Kidney (tissue), 14 donors: ENCODE measurements around the gene TAS1R1. TPM values are rescaled to one million over a fixed set of nuclear protein-coding genes. Genes with fewer than 3 reads are reported as not detected.

Experiments
- DNase-seq, 5 donors: peaks; one replicate each; pipeline ENCODE4 v3.0.0-alpha.2; 2013 to 2020
- FAIRE-seq: peaks from 2 replicates; lab custom pipeline; 2012; peaks lifted over from hg19 to GRCh38; lab: Jason Lieb, UNC
- H3K27ac ChIP-seq, 2 donors: one replicate each; pipeline ENCODE4 v1.7.0; 2013; ENCODE audit warnings: low read depth in 2 of 2, low read length in 2 of 2, inconsistent platforms in 1 of 2
- H3K27me3 ChIP-seq: one replicate; pipeline ENCODE4 v1.7.1; 2013; ENCODE audit warnings: low read length, inconsistent platforms; ENCODE audit not compliant: control insufficient read depth, insufficient read depth
- H3K36me3 ChIP-seq, 3 donors: one replicate each; pipeline versions ENCODE4 v1.7.0 to v1.7.1; 2013; ENCODE audit warnings: low read length in 3 of 3, control low read depth in 1 of 3, inconsistent platforms in 1 of 3; ENCODE audit not compliant: insufficient read depth in 3 of 3, control insufficient read depth in 2 of 3
- H3K4me1 ChIP-seq, 3 donors: one replicate each; pipeline versions ENCODE4 v1.7.0 to v1.7.1; 2013; ENCODE audit warnings: low read length in 3 of 3, inconsistent platforms in 1 of 3, low read depth in 1 of 3; ENCODE audit not compliant: control insufficient read depth in 2 of 3, insufficient read depth in 2 of 3
- H3K4me3 ChIP-seq, 3 donors: one replicate each; pipeline versions ENCODE4 v1.7.0 to v1.8.1; 2013; ENCODE audit warnings: low read length in 3 of 3, control low read depth in 1 of 3, inconsistent platforms in 1 of 3
- H3K9ac ChIP-seq, 3 donors: one replicate each; pipeline versions ENCODE4 v1.7.0 to v1.7.1; 2013; ENCODE audit warnings: low read length in 3 of 3, control low read depth in 1 of 3, inconsistent platforms in 1 of 3
- H3K9me3 ChIP-seq, 3 donors: one replicate each; pipeline versions ENCODE4 v1.7.0 to v1.7.1; 2013; ENCODE audit warnings: low read length in 3 of 3, control low read depth in 1 of 3, inconsistent platforms in 1 of 3; ENCODE audit not compliant: control insufficient read depth in 2 of 3, insufficient read depth in 1 of 3
- CTCF ChIP-seq: IDR thresholded peaks from 3 replicates; pipeline ENCODE4 v1.5.1; 2012; ENCODE audit warnings: mild to moderate bottlenecking, moderate library complexity, borderline replicate concordance; ENCODE audit not compliant: insufficient read depth; ENCODE audit errors: extremely low read depth
- intact Hi-C: fragments of 100-400 bp; cut with DNase I; formaldehyde crosslinking; loops from one replicate; pipeline ENCODE4 v1.11.1; 2022
- polyA plus RNA-seq: library from polyadenylated mRNA; stranded (reverse); fragments of 350-450 nt; fragmentation: Illumina TruSeq; extraction: RNeasy Lipid Tissue Mini Kit (QIAGEN cat#74804); gene quantifications from one replicate; pipeline ENCODE4 v1.2.3, GENCODE V29; 2014; ENCODE audit warnings: low read depth, low replicate concordance; ENCODE audit not compliant: insufficient read depth
- total RNA-seq: library from RNA; stranded (reverse); fragmentation: NEBNext Ultra II Directional; extraction: Animal tissue kit (Norgen Biotek cat#: 25700); gene quantifications from one replicate; pipeline ENCODE4 v1.2.1, GENCODE V29; 2021
- donor health status: control.
- donor health status: control.
- donor health status: control.
- donor health status: control.
- donor health status: control.
- donor health status: DM: yes; HTN: yes; CAD: no.
- donor health status: Normal renal cell carcinoma (clear cell type).

The TAS1R1 gene
- total and polyA plus RNA-seq, 2 donors from 2014 or later, result not detected

GRCh38 chr1:6600410-6601048 is 45.4 kb downstream of the TAS1R1 start:
- Histone ChIP-seq H3K4me3 (peak overlapping the region; percentile 60 to 99 (median 95)), H3K27ac (peak overlapping the region; percentile 98 to 99), H3K36me3 (peaks cover 0 to 27% (median 17%) of the 10 kb centered on the region in 3 donors), H3K9ac (peak overlapping the region; percentile 21 to 93 (median 66)), H3K4me1 (peaks cover 5 to 47% (median 35%) of the 10 kb centered on the region in 3 donors), H3K27me3 (no peaks in the 10 kb centered on the region), H3K9me3 (no peaks in the 10 kb centered on the region)
- intact Hi-C loops, result no loop called here
- no peak for TF ChIP-seq CTCF
- FAIRE-seq (no peak), DNase-seq (peak in 2 of 5 donors; percentile 29 to 65)

GRCh38 chr1:6601049-6601922 is 46.2 kb downstream of the TAS1R1 start:
- Histone ChIP-seq H3K9me3 (no peaks in the 10 kb centered on the region), H3K27me3 (no peaks in the 10 kb centered on the region), H3K27ac (peak overlapping the region; percentile 98 to 99), H3K36me3 (peaks cover 0 to 22% (median 12%) of the 10 kb centered on the region in 3 donors), H3K4me1 (peaks cover 5 to 47% (median 31%) of the 10 kb centered on the region in 3 donors), H3K4me3 (peak overlapping the region; percentile 60 to 99 (median 95)), H3K9ac (peak overlapping the region; percentile 24 to 95 (median 93))
- DNase-seq, result peak; percentile 48 to 93 (median 80)
- intact Hi-C loops, result no loop called here
- peak; percentile 64 for FAIRE-seq
- TF ChIP-seq CTCF, result no peak

GRCh38 chr1:6601923-6602668 is 47.0 kb downstream of the TAS1R1 start:
- no peaks in the 10 kb centered on the region for H3K27me3 ChIP-seq
- H3K4me3 ChIP-seq, result peak overlapping the region; percentile 60 to 99 (median 95)
- H3K36me3 ChIP-seq, result peaks cover 0 to 14% (median 9%) of the 10 kb centered on the region in 3 donors
- FAIRE-seq, result no peak
- intact Hi-C loops, result no loop called here
- peaks cover 5 to 39% (median 22%) of the 10 kb centered on the region in 3 donors for H3K4me1 ChIP-seq
- no peaks in the 10 kb centered on the region for H3K9me3 ChIP-seq
- peak overlapping the region; percentile 98 to 99 for H3K27ac ChIP-seq
- TF ChIP-seq CTCF, result no peak
- H3K9ac ChIP-seq, result peak overlapping the region; percentile 24 to 95 (median 93)
- DNase-seq, result peak; percentile 33 to 89 (median 60)
